ENCODE measurements around the gene BTBD9.

GRCh38 chr6:38157905-38158304 lies 481.8 kb downstream of the BTBD9 start:
- no peak for TF ChIP-seq POLR2A (IDR thresholded peaks at IDR 0.05)
- no peak for TF ChIP-seq CTCF (IDR thresholded peaks at IDR 0.05 in 4 of 5, conservative IDR thresholded peaks at IDR 0.05 in 1 of 5)
